HG03175 (cell line): ENCODE measurements around the gene ZNF267.
A peak's percentile ranks its signal among the peaks of the same experiment; 100 is the strongest.
"Not testable (repeated sequence)": the region's sequence is repeated elsewhere in the genome, so short reads cannot be mapped to it uniquely, and the experiment has no call there.

Experiments
- ATAC-seq: cut with Tn5 transposase; IDR thresholded peaks from one replicate; pipeline ENCODE4 v1.9.1; 2021; ENCODE audit warnings: mild to moderate bottlenecking, moderate library complexity; ENCODE audit not compliant: unreplicated experiment

Gene ZNF267

GRCh38 chr16:31873556-31874365 lies at the start of gene ZNF267:
Gene ZNF267 (plus strand): TSS chr16:31873807. CDS start chr16:31873967, 160 bp downstream.
- ATAC-seq, result peak; percentile 62

- no peak for ATAC-seq
Measured at GRCh38 chr16:31833047-31833446, 40.6 kb upstream of the ZNF267 start.

DNA sequence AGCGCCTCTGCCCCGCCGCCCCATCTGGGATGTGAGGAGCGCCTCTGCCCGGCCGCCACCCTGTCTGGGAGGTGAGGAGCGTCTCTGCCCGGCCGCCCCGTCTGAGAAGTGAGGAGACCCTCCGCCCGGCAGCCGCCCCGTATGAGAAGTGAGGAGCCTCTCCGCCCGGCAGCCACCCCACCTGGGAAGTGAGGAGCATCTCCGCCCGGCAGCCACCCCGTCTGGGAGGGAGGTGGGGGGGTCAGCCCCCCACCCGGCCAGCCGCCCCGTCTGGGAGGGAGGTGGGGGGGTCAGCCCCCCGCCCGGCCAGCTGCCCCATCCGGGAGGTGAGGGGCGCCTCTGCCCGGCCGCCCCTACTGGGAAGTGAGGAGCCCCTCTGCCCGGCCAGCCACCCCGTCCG lies 37.2 kb upstream of the ZNF267 start:
- not testable (repeated sequence) for ATAC-seq

GRCh38 chr16:31842864-31843263 lies 30.7 kb upstream of the ZNF267 start:
- ATAC-seq, result no peak

- ATAC-seq, result not testable (repeated sequence)
Measured at GRCh38 chr16:31848572-31848971, 25.0 kb upstream of the ZNF267 start.

DNA sequence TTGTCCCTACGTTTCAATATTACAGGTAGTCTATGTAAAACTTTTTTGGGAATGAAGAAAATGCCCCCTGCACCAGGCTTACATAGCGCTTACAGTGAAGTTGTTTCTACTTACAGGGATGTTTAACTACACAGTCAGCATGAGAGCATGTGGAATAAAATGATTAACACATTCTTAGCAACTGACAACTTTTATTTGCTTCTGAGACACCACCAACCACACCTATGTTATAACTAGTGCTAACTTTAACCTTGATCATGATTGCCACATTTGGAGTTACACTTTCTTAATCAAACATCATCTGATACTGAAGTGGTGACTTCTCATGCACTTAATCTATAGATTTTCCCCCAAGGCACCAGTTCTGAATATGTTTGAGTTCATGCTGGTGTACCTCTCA lies 20.3 kb upstream of the ZNF267 start:
- no peak for ATAC-seq

DNA sequence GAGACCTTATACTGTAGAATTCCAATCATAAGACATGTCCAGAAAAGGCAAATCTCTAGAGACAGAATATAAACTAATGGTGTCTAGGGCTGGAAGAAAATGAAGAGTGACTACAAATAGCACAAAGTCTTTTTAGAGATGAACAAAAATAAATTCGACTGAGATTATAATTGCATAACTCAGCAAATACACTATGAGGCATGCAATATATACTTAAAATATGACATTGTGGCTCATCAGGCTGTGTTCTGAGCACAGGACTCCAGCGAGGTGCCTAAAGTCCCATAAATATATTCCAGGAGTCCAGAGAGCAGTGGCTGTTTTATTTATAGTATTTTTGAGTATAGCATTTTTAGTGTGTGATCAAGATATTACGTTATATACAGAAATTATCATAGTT lies 13.1 kb upstream of the ZNF267 start:
- ATAC-seq, result no peak

DNA sequence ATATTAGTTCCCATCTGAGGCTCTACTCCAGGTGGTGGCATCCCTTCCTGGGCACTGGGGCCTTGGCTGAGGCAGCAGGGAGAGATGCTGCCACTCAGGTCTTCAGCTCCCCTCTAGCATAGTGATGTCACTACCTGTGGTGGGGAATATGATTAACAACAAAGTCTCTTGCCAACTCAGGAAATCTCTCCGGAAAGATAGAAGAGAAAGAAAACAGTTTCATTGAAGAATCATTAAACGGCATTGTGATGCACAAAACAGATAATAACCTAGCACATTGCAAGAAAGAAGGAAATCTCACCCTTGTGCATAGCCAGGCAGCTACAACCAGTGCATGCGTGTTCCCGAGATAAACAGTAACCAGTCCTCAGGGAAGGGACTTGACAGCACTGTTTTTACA lies 12.2 kb upstream of the ZNF267 start:
- ATAC-seq, result no peak

DNA sequence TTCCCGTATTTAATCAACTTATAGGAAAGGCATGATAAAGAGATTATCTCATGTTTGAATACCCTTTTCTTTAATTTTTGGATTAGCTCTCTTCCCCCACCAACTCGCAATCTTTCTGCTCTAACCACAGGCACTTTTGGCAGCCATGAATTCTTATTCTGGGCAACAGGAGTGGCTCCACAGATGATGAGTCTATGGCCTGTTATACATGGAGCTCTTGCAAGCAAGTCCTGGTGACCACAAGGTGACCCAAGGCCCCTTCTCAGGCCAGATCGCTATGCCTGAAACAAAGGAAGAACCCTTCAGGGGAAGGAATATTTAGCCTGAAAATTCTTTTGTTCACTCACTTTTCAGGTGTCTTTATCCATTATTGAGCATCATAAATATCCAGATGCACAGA lies 10.8 kb upstream of the ZNF267 start:
- ATAC-seq, result no peak

GRCh38 chr16:31868164-31868563 lies 5.4 kb upstream of the ZNF267 start:
- ATAC-seq, result no peak

DNA sequence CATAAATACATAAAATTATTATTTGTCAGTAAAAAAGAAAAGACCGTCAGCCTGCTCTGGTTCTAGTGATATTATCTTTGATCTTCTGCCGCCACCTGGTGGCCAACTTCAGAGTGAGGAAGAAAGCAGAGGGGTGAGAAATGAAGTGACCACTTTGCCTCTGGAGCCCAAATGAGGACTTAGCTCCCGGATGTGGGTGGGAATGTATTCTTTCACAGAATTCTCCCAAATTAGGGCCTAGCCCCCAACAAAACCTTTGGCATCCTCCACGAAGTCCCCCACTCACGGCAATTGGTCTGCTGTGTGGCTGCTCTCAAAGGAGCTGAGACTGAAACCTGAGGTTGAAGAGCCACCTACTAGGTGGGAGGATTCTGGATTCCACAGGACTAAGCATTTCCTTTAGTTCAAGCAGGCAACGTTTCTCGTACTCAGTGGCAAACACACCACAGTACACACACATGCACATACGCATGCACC lies 4.9 kb upstream of the ZNF267 start:
- peak; percentile 41 for ATAC-seq

GRCh38 chr16:31869511-31870201 lies 4.0 kb upstream of the ZNF267 start:
- ATAC-seq, result peak; percentile 36

- ATAC-seq, result no peak
Measured at GRCh38 chr16:31870809-31871208, 2.8 kb upstream of the ZNF267 start.

DNA sequence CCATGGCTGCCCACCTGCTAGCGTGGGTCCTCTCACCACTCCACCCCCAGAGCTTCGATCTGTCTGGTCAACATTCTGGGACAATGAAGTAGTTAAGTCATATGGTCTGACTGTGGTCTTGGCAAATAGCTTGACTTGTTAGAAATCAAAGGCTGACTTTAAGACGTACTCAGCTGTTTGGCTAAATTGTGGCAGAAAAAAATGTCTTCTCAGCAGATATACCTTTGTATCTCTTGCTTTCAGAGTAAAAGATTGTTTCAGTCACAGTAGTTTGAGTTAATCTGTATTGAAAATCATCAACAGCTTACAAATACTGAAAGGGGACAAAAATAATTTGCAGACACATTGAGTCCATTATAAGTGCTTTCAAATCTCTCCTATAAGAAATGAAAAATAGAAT lies 2.1 kb upstream of the ZNF267 start:
- ATAC-seq, result no peak

DNA sequence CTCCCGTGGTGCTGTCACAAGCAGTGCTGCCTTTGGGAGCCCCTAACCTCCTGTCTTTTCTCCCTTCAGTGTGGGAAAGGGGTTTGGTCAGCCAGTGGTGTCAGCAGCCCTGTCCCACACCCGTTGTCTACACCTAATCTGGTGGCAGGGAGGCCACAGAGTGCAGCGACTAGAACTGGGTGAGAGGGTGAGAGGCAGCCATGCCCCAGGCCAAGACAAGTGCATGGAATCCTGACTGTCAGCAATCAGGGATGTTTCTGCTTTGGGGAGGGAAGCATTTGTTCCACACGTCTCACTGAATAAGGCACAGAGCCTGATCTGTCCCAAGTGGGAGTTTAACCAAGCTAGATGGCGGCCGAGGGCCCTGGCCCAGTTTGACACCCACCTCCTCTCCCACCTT lies 1.4 kb upstream of the ZNF267 start:
- no peak for ATAC-seq

- ATAC-seq, result peak; percentile 24
Measured at GRCh38 chr16:31874366-31875111, 932 bp downstream of the ZNF267 start.

- no peak for ATAC-seq
Measured at GRCh38 chr16:31875112-31875803, 1.7 kb downstream of the ZNF267 start.

DNA sequence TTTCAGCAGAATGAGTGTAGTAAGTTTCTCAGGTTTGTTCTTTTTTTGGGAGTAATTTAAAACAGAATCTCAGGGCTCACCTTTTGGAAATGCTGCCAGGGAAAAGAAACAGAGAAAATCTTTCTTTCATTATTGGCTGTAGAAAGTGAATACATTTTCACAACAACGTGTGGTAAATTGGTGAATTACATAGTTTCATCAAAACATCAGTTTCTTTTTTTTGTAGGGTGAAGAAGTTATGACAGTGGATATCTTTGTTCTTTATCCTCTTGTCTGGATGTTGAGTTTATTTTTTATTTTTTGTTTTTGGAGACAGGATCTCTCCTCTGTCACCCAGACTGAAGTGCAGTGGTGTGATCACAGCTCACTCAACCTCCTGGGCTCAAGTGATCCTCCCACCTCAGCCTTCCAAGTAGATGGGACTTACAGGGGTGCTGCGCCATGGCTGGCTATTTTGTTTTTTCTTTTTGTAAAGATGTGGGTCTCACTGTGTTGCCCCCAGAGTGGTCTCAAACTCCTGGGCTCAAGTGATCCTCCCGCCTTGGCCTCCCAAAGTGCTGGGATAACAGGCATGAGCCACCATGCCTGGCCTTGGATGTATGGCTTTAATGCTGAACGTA lies 2.4 kb downstream of the ZNF267 start:
- ATAC-seq, result no peak

DNA sequence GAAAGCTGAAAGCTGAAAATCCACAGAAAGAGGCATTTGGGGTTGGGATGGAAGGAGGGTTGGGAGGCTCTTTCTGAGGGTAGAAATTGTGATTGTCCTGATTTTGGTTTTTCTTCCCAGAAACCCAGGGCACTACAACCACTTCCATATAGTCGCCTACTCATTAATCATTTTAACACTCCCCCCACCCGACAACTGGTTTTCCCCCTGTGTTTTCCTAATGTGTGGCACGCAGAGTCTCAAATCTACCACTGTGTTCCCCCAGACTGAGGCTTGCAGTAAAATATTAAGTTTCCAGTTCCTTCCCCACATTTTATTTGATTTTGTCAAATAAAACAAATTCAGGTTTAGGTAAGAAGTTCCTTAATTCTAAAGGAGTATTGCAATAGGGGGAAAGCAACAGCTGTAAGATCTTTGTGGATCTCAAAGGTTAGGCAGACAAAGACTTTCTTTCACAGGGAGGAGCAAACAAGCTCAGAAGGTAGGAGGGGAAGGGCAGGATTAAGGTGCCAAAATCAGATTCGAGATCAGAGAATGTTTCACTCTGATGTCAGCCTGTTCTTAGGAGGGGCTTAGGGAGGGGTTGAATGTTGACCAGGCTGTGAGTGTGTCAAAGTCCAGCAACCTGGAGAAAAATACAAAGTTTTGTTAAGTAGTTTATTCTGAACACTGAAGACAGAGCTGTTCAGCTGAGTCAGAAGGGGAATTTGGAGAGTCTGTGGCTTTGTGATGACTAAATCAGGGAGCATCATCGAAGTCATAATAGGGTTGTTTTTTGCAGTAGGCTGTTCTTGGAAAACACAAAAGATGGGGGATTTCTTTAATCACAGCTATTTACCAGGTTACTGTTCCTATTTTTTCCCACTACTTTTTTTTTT lies 3.6 kb downstream of the ZNF267 start:
- ATAC-seq, result peak; percentile 55
